Measurements from ENCODE around the gene NCBP2.

Gene NCBP2

GRCh38 chr3:196938124-196938523 is 4.2 kb downstream of the NCBP2 start:
- no peak overlapping the region for H3K4me3 ChIP-seq (ENCODE audit: low read length)
- TF ChIP-seq ZNF274 (IDR thresholded peaks at IDR 0.05; ENCODE audit: low read depth, low read length): no peak

DNA sequence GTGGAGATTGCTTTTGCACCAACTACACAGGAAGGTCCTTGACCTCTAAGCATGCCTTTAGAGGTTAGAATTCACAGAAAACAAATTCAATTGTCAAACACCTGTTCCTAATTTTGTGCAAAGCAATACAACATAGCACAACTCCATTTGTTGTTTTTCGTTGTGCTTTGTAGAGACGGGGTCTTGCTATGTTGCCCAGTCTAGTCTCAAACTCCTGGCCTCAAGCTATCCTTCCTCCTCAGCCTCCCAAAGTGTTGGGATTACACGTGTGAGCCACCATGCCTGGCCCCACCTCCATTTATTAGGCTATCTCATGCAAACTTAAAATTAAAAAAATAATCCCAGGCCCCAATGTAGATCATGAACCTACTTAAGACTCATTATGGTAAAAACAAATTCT is 6.0 kb downstream of the NCBP2 start:
- no peak overlapping the region for H3K4me3 ChIP-seq (ENCODE audit: low read length)
- TF ChIP-seq ZNF274 (IDR thresholded peaks at IDR 0.05; ENCODE audit: low read depth, low read length): no peak

- no peak overlapping the region for H3K4me3 ChIP-seq (ENCODE audit: low read length)
- TF ChIP-seq ZNF274 (IDR thresholded peaks at IDR 0.05; ENCODE audit: low read depth, low read length): no peak
Measured at GRCh38 chr3:196932600-196932999, 9.7 kb downstream of the NCBP2 start.

DNA sequence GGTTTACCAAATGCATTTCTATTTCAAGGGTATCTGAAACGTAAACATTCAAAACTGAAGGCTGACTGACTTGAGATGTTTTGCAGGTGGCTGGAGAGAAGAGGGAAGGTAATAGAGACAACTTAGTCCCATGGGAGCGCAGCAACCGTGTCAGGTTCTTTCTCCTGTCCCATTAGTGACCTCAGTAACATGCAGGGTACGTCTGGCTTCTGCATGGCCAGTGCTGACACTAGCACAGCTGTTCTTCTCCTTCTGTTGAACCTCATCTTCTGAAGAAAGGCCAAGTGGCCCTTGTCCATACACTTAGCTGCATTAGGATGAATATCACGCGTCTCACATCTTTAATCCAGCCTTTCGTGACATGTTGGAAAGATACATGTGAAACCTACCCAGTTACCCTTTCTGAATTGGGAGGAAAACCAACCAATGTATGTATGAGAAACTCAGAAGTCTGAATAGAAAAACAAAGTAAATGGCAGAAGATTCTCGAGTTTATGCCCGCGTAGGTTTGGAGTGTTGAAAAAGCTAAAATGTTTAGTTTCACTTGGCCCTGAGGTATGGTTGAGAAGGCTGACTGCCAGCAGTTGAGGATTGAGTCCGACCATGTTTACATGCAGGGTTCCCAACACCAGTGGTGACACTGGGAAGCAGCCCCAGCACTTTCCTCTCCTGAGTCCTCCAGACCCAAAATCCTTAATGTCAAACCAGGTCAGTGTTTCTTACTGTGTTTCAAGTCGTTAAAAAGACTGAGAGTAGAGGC is 10.3 kb downstream of the NCBP2 start:
- no peak for TF ChIP-seq ZNF274 (IDR thresholded peaks at IDR 0.05; ENCODE audit: low read depth, low read length)
- H3K4me3 ChIP-seq (ENCODE audit: low read length): no peak overlapping the region

DNA sequence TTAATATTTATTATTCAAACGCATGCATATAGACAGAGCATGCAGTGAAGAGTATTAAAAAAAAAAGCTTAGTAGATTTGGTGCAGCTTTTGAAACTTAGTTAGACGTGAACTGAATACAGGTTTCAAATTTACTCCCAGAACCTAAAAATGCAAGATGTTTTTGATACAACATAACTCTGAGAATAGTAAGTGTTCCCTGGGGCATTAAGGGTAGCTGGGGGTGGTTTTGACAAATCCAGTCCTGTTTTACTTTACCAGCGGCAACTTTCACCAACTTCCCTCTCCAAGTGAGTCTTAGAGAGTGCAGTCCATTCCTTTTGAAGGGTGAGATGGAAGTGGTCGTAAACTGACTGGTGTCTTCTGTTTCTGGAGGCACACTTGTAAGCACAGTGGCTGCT is 11.2 kb downstream of the NCBP2 start:
- no peak overlapping the region for H3K4me3 ChIP-seq (ENCODE audit: low read length)
- TF ChIP-seq ZNF274 (IDR thresholded peaks at IDR 0.05; ENCODE audit: low read depth, low read length): no peak

DNA sequence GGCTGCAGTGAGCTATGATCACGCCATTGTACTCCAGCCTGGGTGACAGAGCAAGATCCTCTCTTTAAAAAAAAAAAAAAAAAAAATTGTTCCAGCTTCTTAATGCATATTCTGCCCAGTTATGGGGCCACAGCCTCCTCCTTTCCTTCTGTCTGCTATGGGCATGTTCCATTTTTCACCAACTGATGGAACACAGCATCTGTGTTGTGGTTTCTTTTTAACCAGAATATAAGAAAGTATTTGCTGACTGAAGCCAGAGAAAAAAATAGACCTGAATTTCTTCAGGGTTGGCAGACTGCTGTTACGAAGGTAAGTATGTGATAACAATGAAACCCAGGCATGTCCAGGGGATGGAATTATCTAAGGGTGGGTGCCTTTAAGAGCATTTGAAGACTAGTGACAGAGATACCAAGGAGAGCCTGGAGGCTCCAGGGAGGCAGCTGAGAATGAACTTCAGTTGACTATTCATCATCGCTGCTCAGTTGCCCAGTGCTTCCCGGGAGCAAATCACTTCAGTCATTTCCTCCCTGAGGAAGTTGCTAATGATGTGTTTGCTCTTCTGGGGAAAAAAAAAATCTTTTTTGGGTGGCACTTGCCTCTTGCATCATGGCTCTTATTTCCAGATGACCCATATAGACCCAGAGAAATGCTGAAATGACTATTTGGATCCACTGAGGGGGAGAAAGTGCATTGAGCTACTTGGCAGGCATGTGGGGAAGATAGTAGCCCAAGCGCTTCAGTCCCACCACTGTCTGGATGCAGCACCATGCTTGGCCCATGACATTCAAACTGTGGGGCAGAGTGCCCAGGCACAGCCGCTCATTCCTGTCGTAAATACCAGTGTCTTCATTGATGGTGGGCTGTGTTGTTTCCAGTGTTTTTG is 14.5 kb downstream of the NCBP2 start:
- no peak overlapping the region for H3K4me3 ChIP-seq (ENCODE audit: low read length)
- TF ChIP-seq ZNF274 (IDR thresholded peaks at IDR 0.05; ENCODE audit: low read depth, low read length): no peak

- H3K4me3 ChIP-seq (ENCODE audit: low read length): no peak overlapping the region
- no peak for TF ChIP-seq ZNF274 (IDR thresholded peaks at IDR 0.05; ENCODE audit: low read depth, low read length)
Measured at GRCh38 chr3:196920733-196921132, 21.6 kb downstream of the NCBP2 start.

DNA sequence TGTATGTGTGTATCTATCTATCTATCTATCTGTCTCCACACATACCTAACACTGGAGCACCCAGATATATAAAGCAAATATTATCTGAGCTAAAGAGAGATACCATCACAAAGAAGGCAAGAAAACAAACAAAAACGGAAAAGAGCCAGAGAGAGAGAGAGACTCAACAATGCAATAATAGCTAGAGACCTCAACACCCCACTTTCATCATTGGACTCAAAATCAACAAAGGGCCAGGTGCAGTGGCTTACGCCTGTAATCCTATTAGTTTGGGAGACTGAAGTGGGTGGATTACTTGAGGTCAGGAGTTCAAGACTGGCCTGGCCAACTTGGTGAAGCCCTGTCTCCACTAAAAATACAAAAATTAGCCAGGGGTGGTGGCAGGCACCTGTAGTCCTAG is 23.4 kb downstream of the NCBP2 start:
- no peak overlapping the region for H3K4me3 ChIP-seq (ENCODE audit: low read length)
- no peak for TF ChIP-seq ZNF274 (IDR thresholded peaks at IDR 0.05; ENCODE audit: low read depth, low read length)

- no peak overlapping the region for H3K4me3 ChIP-seq (ENCODE audit: low read length)
- no peak for TF ChIP-seq ZNF274 (IDR thresholded peaks at IDR 0.05; ENCODE audit: low read depth, low read length)
Measured at GRCh38 chr3:196916995-196917394, 25.3 kb downstream of the NCBP2 start.

GRCh38 chr3:196916221-196916620 is 26.1 kb downstream of the NCBP2 start:
- H3K4me3 ChIP-seq (ENCODE audit: low read length): no peak overlapping the region
- TF ChIP-seq ZNF274 (IDR thresholded peaks at IDR 0.05; ENCODE audit: low read depth, low read length): no peak

GRCh38 chr3:196915375-196915774 is 27.0 kb downstream of the NCBP2 start:
- H3K4me3 ChIP-seq (ENCODE audit: low read length): no peak overlapping the region
- no peak for TF ChIP-seq ZNF274 (IDR thresholded peaks at IDR 0.05; ENCODE audit: low read depth, low read length)

DNA sequence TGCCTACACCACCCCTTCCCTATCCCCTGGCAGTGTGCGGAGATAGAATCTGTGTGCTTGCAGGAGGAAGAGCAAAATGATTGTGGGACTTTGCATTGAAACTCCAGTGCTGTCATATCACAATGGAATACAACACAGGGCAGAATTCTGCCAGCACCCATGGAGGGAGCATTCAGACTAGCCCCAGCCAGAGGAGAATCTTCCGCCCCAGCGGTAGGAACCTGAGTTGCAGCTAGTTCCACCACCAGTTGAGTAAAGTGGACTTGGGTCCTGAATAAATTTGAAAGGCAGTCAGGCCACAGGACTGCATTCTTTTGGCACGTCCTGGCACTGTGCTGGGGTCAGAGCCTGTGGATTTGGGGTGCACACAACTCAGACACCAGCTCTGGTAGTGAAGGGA is 27.5 kb downstream of the NCBP2 start:
- TF ChIP-seq ZNF274 (IDR thresholded peaks at IDR 0.05; ENCODE audit: low read depth, low read length): no peak

DNA sequence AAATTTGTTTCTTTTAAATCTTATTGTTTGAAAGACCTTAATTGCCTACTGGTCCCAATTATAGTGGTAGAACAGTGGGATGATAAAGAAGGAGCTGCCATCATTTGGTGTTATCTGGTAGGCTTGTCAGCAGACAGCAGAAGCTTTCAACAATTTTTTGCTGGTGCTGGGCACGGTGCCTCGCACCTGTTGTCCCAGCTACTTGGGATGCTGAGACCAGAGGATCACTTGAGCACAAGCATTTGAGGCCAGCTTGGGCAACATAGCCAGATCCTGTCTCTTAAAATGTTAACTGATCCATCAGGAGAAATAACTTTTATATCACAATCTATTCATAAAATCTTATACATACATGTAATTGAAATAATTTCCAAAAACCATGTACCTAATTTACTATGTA is 38.6 kb downstream of the NCBP2 start:
- no peak for TF ChIP-seq ZNF274 (IDR thresholded peaks at IDR 0.05; ENCODE audit: low read depth, low read length)
- no peak overlapping the region for H3K4me3 ChIP-seq (ENCODE audit: low read length)

More for the DNA sequence above, 27.5 kb downstream of the NCBP2 start:
- no peak overlapping the region for H3K4me3 ChIP-seq (ENCODE audit: low read length)

DNA sequence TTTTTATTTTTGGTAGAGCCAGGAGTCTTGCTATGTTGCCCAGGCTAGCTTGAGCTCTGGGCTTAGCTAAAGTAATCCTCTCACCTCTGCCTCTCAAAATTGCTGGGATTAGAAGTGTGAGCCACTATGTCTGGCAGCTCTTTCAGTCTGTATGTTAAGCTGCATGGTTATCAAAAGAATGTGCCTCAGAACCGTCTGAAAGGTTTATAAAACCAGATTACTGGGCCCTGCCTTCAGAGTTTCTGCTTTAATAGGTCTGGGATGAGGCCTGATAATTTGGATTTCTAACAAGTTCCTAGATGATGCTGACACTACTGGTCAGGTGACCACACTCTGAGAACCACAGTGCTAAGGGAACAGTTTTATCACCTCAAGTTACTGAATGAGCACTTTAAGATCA is 40.0 kb downstream of the NCBP2 start:
- TF ChIP-seq ZNF274 (IDR thresholded peaks at IDR 0.05; ENCODE audit: low read depth, low read length): no peak
- no peak overlapping the region for H3K4me3 ChIP-seq (ENCODE audit: low read length)

GRCh38 chr3:196901768-196902167 is 40.6 kb downstream of the NCBP2 start:
- no peak overlapping the region for H3K4me3 ChIP-seq (ENCODE audit: low read length)
- TF ChIP-seq ZNF274 (IDR thresholded peaks at IDR 0.05; ENCODE audit: low read depth, low read length): no peak

Data from GM08714 (cell line).